NCI-H510A treated with DMSO at 0.1 percent for 48 hours (cell line): ENCODE measurements around the gene LMLN.
"Not testable (repeated sequence)": the region's sequence is repeated elsewhere in the genome, so short reads cannot be mapped to it uniquely, and the experiment has no call there.

ENCODE experiments used
- DNase-seq: peaks from one replicate; lab custom pipeline; 2025; lab: John Stamatoyannopoulos, UW

LMLN gene, protein sequence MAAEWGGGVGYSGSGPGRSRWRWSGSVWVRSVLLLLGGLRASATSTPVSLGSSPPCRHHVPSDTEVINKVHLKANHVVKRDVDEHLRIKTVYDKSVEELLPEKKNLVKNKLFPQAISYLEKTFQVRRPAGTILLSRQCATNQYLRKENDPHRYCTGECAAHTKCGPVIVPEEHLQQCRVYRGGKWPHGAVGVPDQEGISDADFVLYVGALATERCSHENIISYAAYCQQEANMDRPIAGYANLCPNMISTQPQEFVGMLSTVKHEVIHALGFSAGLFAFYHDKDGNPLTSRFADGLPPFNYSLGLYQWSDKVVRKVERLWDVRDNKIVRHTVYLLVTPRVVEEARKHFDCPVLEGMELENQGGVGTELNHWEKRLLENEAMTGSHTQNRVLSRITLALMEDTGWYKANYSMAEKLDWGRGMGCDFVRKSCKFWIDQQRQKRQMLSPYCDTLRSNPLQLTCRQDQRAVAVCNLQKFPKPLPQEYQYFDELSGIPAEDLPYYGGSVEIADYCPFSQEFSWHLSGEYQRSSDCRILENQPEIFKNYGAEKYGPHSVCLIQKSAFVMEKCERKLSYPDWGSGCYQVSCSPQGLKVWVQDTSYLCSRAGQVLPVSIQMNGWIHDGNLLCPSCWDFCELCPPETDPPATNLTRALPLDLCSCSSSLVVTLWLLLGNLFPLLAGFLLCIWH

GRCh38 chr3:197959891-197960693 lies at the start of gene LMLN:
Gene LMLN, plus strand, starts transcription at chr3:197960217. Its CDS starts 29 bp downstream, at chr3:197960246.
- DNase-seq = peak; percentile 95

GRCh38 chr3:197912741-197913476 lies 47.1 kb upstream of the LMLN start:
- no peak for DNase-seq

DNA sequence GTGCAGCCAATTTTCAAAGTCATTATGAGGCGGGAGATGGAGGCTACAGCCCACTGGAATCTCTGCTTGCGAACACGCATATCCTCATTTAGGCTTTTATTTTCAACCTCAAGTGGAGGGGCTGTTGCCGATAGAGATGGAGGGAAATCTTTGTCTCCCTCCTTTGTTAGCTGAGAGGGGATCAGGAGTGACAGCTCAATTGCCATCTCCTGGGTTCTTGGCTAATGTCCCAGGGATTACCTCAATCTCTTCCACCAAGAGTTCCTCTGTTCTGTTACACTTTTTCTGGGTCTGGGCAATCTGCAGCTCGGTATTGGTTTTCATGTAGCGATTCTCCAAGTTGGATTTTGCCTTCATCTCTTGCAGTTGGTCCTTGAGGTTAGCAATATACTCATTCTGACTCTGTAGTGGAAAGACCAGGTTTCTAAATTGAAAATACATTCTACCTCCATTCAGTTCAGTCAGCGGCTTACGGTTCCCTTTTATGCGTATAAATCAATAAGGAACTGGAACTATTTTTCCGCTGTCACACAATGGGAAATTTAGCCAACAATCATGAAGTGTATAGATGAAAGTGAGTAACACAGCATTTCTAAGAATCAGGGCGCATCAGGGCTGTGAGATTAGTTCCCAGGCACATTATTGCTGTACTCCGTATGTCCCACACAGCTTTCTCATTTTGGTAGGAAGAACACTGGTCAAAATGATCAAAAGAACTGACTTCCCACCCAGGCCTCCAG lies 46.2 kb upstream of the LMLN start:
- DNase-seq = no peak

DNA sequence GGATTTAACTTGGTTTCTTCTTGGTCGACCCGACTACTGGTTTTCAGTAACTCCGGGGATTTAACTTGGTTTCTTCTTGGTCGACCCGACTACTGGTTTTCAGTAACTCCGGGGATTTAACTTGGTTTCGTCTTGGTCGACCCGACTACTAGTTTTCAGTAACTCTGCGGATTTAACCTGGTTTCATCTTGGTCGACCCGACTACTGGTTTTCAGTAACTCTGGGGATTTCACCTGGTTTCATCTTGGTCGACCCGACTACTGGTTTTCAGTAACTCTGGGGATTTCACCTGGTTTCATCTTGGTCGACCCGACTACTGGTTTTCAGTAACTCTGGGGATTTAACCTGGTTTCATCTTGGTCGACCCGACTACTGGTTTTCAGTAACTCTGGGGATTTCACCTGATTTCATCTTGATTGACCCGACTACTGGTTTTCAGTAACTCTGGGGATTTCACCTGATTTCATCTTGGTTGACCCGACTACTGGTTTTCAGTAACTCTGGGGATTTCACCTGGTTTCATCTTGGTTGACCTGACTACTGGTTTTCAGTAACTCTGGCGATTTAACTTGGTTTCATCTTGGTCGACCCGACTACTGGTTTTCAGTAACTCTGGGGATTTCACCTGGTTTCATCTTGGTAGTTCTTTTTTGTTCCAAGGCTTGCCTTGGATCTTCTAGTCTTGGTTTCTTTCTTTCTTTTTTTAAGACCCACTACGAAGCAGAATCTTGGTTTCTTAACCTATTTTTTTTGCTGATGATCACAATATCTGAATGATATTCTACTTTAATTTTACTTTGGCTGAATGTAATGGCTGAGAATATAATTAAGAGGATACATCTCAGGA lies 38.4 kb upstream of the LMLN start:
- DNase-seq = not testable (repeated sequence)

DNA sequence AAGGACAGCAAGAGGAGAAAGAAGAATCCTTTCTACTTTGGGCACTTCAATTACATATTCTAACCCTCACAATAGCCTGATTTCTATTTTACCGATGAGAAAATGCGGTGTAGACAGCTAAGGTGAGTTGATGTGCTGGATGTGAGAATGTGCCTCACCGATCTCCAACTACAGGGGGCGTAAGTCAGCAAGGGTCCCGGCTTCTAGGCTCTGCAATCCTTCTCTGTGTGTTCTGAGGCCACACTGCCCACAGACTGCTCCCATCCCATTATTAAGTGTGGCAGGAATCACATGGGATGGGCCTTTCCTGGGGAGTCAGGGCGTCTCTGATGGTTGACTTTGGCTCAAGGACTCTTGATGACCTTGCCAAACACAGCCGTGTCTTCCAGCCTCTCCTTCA lies 33.6 kb upstream of the LMLN start:
- no peak for DNase-seq

DNA sequence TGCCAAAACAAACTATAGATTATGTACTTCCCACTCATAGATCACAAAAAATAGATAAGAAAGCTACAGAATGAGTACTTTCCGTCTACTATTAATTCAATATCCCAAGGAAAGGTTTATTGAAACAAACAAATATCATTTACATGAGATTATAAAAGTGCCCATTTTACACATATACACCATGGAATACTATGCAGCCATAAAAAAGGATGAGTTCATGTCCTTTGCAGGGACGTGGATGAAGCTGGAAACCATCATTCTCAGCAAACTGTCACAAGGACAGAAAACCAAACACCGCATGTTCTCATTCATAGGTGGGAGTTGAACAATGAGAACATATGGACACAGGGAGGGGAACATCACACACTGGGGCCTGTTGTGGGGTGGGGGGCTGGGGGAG lies 32.4 kb upstream of the LMLN start:
- not testable (repeated sequence) for DNase-seq

DNA sequence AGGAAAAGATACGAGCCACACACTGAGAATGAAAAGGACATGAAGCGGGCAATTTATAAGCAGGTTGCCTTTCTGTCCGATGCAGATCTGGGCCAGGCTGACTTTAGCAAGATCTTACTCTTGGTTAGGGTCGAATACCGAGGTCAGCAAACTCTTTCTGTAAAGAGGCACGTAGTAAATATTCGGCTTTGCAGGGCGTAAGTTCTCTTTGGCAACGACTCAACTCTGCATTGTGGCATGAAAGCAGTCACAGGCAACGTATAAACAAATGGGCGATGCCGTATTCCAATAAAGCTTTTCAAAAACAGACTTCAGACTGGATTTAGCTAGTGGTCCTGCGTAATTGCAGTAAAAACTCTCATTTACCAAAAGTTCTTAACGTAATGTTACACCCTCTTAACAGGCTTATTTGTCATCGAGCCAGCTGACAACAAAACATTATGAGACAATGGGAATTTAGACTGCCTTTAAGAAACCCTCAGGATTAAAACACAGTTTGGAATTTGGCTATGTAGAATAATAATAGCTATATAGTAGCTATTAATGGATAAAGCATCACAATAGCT lies 23.1 kb upstream of the LMLN start:
- no peak for DNase-seq

GRCh38 chr3:197940745-197941384 lies 19.2 kb upstream of the LMLN start:
- no peak for DNase-seq

DNA sequence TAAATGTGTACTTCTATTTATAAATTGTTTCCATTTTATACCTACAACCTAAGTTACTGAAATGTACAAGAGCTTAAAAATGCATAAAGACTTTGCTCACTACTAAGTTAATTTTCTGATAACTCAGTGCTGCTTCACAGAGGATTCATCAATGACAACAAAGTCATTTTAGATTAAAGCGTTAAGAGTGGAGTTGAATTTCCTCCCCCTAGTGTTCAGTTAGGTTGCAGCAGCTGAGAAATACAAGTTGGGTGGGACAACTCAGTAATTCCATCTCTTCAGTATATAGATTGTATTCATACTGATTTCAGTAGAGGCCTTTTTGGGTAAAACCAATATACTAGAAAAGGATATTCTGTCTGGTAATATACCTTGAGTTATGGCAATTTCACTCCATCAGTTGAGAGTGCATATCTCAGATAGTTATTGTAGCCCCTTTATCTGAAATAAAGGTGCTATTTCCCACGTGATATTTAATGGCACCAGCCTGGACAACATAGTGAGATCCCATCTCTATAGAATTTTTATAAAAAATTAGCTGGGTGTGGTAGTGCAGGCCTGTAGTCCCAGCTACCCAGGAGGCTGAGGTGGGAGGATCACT lies 17.0 kb upstream of the LMLN start:
- DNase-seq = peak; percentile 70

DNA sequence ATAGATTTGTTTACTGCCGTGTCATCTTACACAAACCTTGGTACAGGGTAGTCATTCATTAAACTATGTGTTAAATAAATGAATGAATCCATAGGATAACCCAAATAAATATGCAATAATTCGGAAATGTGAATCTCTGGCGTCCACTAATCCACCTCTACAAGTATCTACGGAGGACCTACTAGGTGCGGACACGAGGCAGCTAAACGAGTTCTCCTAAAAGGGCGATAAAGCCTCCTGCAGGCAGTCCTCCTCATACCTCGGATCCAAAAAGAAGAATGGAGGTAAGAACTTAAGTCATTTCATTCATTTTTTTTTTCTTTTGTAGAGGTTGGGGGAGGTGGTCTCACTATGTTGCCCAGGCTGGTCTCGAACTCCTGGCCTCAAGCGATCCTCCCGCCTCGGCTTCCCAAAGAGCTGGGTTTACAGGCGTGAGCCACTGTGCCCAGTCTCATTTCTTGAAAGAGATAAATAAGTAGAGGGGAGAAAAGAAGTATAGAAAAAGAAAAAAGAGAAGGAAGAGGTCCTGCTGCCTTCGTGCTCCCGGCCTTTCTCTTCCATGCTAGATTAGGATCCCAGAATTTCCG lies 10.7 kb upstream of the LMLN start:
- no peak for DNase-seq

GRCh38 chr3:197949778-197950676 lies 10.0 kb upstream of the LMLN start, which contains the start of gene RPL35A:
Gene RPL35A, plus strand, starts transcription at chr3:197950190. Its CDS starts 778 bp downstream, at chr3:197950968.
- DNase-seq = peak; percentile 99

DNA sequence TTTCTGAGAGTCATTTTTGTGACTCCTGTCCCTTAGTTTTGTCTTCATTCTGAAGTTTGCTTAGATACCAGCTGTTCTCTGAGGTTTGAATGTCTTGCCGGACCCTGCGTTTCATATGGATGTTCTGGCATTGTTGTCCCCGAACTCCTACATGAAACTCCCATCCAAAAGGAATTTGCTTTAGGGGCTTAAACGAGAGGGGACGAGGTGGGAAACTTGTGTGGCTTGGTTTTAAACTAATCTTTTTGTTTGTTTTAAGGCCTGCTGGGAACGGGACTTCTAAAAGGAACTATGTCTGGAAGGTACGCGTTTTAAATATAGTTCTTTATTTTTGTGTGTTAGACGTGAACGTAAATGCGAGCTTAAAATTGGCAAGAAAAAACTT lies 9.3 kb upstream of the LMLN start:
- DNase-seq = no peak

GRCh38 chr3:197951392-197951990 lies 8.5 kb upstream of the LMLN start:
- no peak for DNase-seq

- no peak for DNase-seq
Observed at GRCh38 chr3:197952440-197952839, 7.6 kb upstream of the LMLN start.

- DNase-seq = no peak
Observed at GRCh38 chr3:197953325-197953724, 6.7 kb upstream of the LMLN start.

- no peak for DNase-seq
Observed at GRCh38 chr3:197953881-197954280, 6.1 kb upstream of the LMLN start.

GRCh38 chr3:197955892-197956477 lies 4.0 kb upstream of the LMLN start:
- no peak for DNase-seq
